ENCODE data around the gene CACNA2D1.

Gene CACNA2D1

GRCh38 chr7:81929386-81929785 lies 514.2 kb downstream of the CACNA2D1 start:
- DNase-seq = no peak

- no peak for DNase-seq
Measured at GRCh38 chr7:81926154-81926553, 517.4 kb downstream of the CACNA2D1 start.

DNA sequence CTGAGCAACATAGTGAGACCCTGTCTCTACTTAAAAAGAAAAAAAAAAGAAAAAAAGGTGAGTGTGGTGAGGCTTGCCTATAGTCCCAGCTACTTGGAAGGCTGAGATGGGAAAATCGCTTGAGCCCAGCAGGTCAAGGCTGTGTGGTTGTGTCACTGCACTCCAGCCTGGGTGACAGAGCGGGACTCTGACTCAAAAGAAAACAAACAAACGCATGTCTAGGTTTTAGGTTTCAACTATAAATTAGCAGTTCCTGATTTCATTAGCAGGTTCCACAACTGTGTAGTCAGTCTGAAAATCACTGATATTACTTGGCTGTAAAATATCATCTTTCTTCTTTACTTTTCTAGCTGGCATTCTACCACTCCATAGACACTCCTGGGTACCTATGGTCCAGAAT lies 518.0 kb downstream of the CACNA2D1 start:
- DNase-seq = no peak

DNA sequence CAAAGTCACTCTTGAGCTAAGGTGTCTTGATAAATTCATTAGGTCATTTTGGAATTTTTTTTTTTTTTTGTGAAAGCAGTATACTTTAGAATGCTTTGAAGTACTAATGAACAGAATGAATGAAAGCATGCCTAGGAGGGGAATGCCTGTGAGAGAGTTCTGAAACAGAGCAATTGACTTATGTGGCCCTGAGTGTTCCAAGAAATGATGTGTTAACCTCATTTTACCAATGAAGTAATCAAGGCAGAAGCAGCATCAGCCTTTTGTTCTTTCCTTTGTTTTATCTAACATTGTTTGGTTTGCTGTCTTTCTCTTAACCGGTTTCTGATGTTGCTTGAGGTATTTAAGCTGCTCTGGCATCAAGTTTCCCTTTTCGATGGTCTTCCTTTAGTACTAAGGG lies 519.1 kb downstream of the CACNA2D1 start:
- DNase-seq = no peak

GRCh38 chr7:81919494-81919893 lies 524.1 kb downstream of the CACNA2D1 start:
- no peak for DNase-seq

DNA sequence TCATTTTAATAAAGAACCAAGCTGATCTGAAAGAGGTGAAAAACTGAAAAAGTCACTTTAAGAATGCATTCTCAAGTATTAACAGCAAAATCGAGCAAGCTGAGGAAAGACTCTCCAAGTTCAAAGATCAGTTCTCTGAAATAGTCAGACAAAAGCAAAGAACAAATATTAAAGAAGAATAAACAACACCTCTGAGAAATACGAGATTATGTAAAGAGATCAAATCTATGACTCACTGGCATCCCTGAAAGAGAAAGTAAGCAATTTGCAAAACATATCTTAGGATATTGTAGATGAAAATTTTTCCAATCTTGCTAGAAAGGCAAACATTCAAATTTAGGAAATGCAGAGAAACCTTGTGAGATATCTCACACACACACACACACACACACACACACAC lies 535.4 kb downstream of the CACNA2D1 start:
- no peak for DNase-seq

GRCh38 chr7:81903115-81903514 lies 540.5 kb downstream of the CACNA2D1 start:
- no peak for DNase-seq

DNA sequence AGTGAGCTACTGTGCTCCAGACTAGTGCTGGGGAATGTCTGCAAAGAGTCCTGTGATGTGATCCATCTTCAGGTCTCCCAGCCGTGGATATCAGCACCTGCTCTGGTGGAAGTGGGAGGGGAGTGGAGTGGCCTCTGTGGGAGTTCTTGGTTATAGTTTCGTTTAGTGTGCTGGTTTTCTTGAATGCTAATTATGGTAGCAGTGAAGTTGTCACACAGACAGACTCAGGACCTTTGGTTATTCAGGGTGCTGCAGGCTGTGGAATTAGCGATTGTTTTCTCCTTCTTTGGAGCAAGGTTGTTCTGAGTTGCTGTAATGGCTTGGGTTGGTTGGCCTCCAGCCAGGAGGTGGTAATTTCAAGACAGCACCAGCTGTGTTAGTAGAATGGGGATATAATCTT lies 541.0 kb downstream of the CACNA2D1 start:
- DNase-seq = no peak
